HepG2 (cell line): ENCODE results near the gene PFKL. TPM values are rescaled to one million over a fixed set of nuclear protein-coding genes. Genes with fewer than 3 reads are reported as not detected.

Experiments
- ATAC-seq: fragments of 200-7000 bp; cut with Tn5 transposase; 3 replicates; pipeline ENCODE4 v1.9.1; 2020; ENCODE audit warnings: mild to moderate bottlenecking, moderate library complexity
- BruUV-seq: library from RNA; stranded (reverse); fragments of 400-500 nt; replicated peaks from 2 replicates; lab custom pipeline; 2021; lab: Mats Ljungman, UMichigan
- CTCF ChIA-PET: fragments of 300-600 bp; formaldehyde crosslinking; extraction: SDS; loops from one replicate; lab custom pipeline; 2021; ENCODE audit warnings: low total read pairs, inconsistent platforms, low intra/inter-chr PET ratio; lab: Yijun Ruan, JAX
- POLR2A ChIA-PET: fragments of 350-600 bp; sonication (Branson Sonifier 250); formaldehyde crosslinking; loops from one replicate; lab custom pipeline; 2020; ENCODE audit warnings: antibody characterized with exemption, inconsistent platforms; lab: Yijun Ruan, JAX
- DNase-seq: peaks from one replicate; pipeline ENCODE4 v3.0.0-alpha.2; 2015; ENCODE audit warnings: low spot score
- FAIRE-seq: peaks from 3 replicates; lab custom pipeline; 2011; peaks lifted over from hg19 to GRCh38; lab: Jason Lieb, UNC
- H2AFZ ChIP-seq: one replicate; pipeline ENCODE4 v1.6.1; 2011; ENCODE audit warnings: low read length, inconsistent platforms
- H3K27ac ChIP-seq: fragments of 300-600 bp; 3 replicates; pipeline ENCODE4 v1.8.0; 2011; ENCODE audit warnings: mixed run types, mild to moderate bottlenecking, mixed read lengths, low read length, inconsistent platforms; ENCODE audit not compliant: insufficient read depth; ENCODE audit errors: extremely low read length
- H3K27me3 ChIP-seq, 2 experiments: fragments of 200-600 bp in 1 of 2; 2 replicates in 1 of 2; 3 replicates in 1 of 2; pipeline versions ENCODE4 v1.6.0 to v1.8.0; 2011; ENCODE audit warnings: low read length in 2 of 2, mild to moderate bottlenecking in 2 of 2, moderate library complexity in 2 of 2, inconsistent platforms in 1 of 2; ENCODE audit not compliant: insufficient read depth in 2 of 2, control insufficient read depth in 1 of 2
- H3K36me3 ChIP-seq, 2 experiments: fragments of 200-600 bp in 1 of 2; replicated peaks in 1 of 2; 2 replicates in 1 of 2; 3 replicates in 1 of 2; pipeline versions ENCODE4 v1.5.1 to v1.8.0; 2011; ENCODE audit warnings: low read length in 2 of 2, inconsistent platforms in 1 of 2; ENCODE audit not compliant: insufficient read depth in 2 of 2, control insufficient read depth in 1 of 2
- H3K4me1 ChIP-seq: 2 replicates; pipeline ENCODE4 v1.5.1; 2012; ENCODE audit warnings: low read length, inconsistent platforms; ENCODE audit not compliant: insufficient read depth
- H3K4me2 ChIP-seq: 2 replicates; pipeline ENCODE4 v1.6.0; 2011; ENCODE audit warnings: low read depth, low read length, inconsistent platforms
- H3K4me3 ChIP-seq, 3 experiments: fragments of 200-600 bp in 1 of 3; sonication (generic), shearing (Covaris generic) in 1 of 3; replicated peaks in 1 of 3; 2 replicates each; pipeline ENCODE4 v1.5.1; 2011 to 2016; ENCODE audit warnings: low read length in 3 of 3, inconsistent platforms in 2 of 3, low read depth in 2 of 3, mild to moderate bottlenecking in 2 of 3, control low read depth in 1 of 3, mixed read lengths in 1 of 3; ENCODE audit not compliant: insufficient read depth in 1 of 3
- H3K79me2 ChIP-seq: one replicate; pipeline ENCODE4 v1.6.1; 2011; ENCODE audit warnings: low read length, inconsistent platforms; ENCODE audit not compliant: insufficient read depth
- H3K9ac ChIP-seq: 2 replicates; pipeline ENCODE4 v1.6.0; 2011; ENCODE audit warnings: mild to moderate bottlenecking, low read depth, low read length, inconsistent platforms; ENCODE audit not compliant: insufficient read depth
- H3K9me3 ChIP-seq: 2 replicates; pipeline ENCODE4 v1.5.1; 2012; ENCODE audit warnings: mild to moderate bottlenecking, low read length
- H4K20me1 ChIP-seq: 2 replicates; pipeline ENCODE4 v1.6.0; 2011; ENCODE audit warnings: inconsistent platforms, mild to moderate bottlenecking, low read length, moderate library complexity; ENCODE audit not compliant: insufficient read depth
- GFI1 ChIP-seq: sonication (generic); formaldehyde crosslinking; IDR thresholded peaks from 2 replicates; pipeline ENCODE4 v1.5.0; 2020; ENCODE audit warnings: missing genetic modification reagents, mild to moderate bottlenecking, borderline replicate concordance
- HDAC2 ChIP-seq: sonication (generic); formaldehyde crosslinking; IDR thresholded peaks from 2 replicates; pipeline ENCODE4 v1.4.0; 2020; ENCODE audit warnings: missing genetic modification reagents
- KLF9 ChIP-seq: IDR thresholded peaks from 2 replicates; pipeline ENCODE4 v1.6.1; 2016; ENCODE audit warnings: low read depth
- MYC ChIP-seq: sonication (generic); formaldehyde crosslinking; IDR thresholded peaks from 2 replicates; pipeline ENCODE4 v1.9.0; 2021; ENCODE audit warnings: missing genetic modification reagents, borderline replicate concordance
- PTBP1 ChIP-seq: fragments of 200-400 bp; formaldehyde crosslinking; IDR thresholded peaks from 2 replicates; pipeline ENCODE4 v1.6.1; 2018; ENCODE audit warnings: low read length, low read depth; ENCODE audit not compliant: poor library complexity, severe bottlenecking
- SMC3 ChIP-seq: IDR thresholded peaks from 2 replicates; pipeline ENCODE4 v1.6.1; 2011; ENCODE audit warnings: low read length, improper control_type of control experiment
- SPEN ChIP-seq: sonication (generic); formaldehyde crosslinking; IDR thresholded peaks from 2 replicates; pipeline ENCODE4 v1.5.1; 2020; ENCODE audit warnings: low read depth, mild to moderate bottlenecking, missing genetic modification reagents
- TBL1XR1 ChIP-seq: fragments of 150-350 bp; IDR thresholded peaks from 2 replicates; pipeline ENCODE4 v1.6.1; 2014; ENCODE audit warnings: borderline replicate concordance, low read length; ENCODE audit not compliant: partially characterized antibody
- ZBTB42 ChIP-seq: sonication (generic); formaldehyde crosslinking; IDR thresholded peaks from 2 replicates; pipeline ENCODE4 v1.5.0; 2020; ENCODE audit warnings: mild to moderate bottlenecking, missing genetic modification reagents
- ZNF367 ChIP-seq: sonication (generic); formaldehyde crosslinking; IDR thresholded peaks from 2 replicates; pipeline ENCODE4 v1.4.0; 2020; ENCODE audit warnings: missing genetic modification reagents, borderline replicate concordance
- ZSCAN21 ChIP-seq: sonication (generic); formaldehyde crosslinking; IDR thresholded peaks from 2 replicates; pipeline ENCODE4 v1.8.0; 2022; ENCODE audit warnings: mild to moderate bottlenecking, missing genetic modification reagents, moderate library complexity, borderline replicate concordance
- WGBS: methylation state at CpG from one replicate; pipeline ENCODE4 v1.1.6; 2017; ENCODE audit warnings: low lambda C conversion rate; 5-methylcytosine and 5-hydroxymethylcytosine counted together
- in situ Hi-C: cut with HindIII; loops from 2 replicates; pipeline ENCODE4 v1.10.0; 2017; ENCODE audit warnings: low pct_unique_long_range_greater_than_20kb; ENCODE audit not compliant: extremely low pct_ligation_motif_present
- intact Hi-C: fragments of 100-400 bp; cut with micrococcal nuclease; formaldehyde crosslinking; loops from one replicate; pipeline ENCODE4 v1.10.0; 2022; ENCODE audit not compliant: unreplicated experiment
- polyA plus RNA-seq, 8 experiments: library from polyadenylated mRNA; depleted of rRNA in 3 of 8; stranded (reverse) in 7 of 8; unstranded in 1 of 8; fragments of >200 nt; fragmentation: Illumina TruSeq in 4 of 8; extraction: Trizol in 4 of 8; gene quantifications; 2 replicates each; pipeline versions ENCODE4 v1.2.1 to v1.2.3, GENCODE V29; 2011 to 2016; ENCODE audit warnings: low read depth in 4 of 8, missing spikeins in 1 of 8, mixed read lengths in 1 of 8; ENCODE audit not compliant: insufficient read depth in 1 of 8
- total RNA-seq, 5 experiments: library from RNA; depleted of rRNA; stranded (reverse); fragments of >200 nt; fragmentation: Illumina TruSeq; extraction: Trizol; gene quantifications; 2 replicates each; pipeline ENCODE4 v1.2.3, GENCODE V29; 2016; ENCODE audit warnings: low read depth in 1 of 5
- TF ChIP-seq, protein P1 (sequence below): sonication (generic); formaldehyde crosslinking; IDR thresholded peaks from 2 replicates; pipeline ENCODE4 v1.8.1; 2023; ENCODE audit warnings: mild to moderate bottlenecking, missing genetic modification reagents
- TF ChIP-seq, protein P2 (sequence below): sonication (generic); formaldehyde crosslinking; IDR thresholded peaks from 2 replicates; pipeline ENCODE4 v1.4.0; 2020; ENCODE audit warnings: missing genetic modification reagents
- TF ChIP-seq, protein P3 (sequence below): sonication (generic); formaldehyde crosslinking; IDR thresholded peaks from 2 replicates; pipeline ENCODE4 v1.4.0; 2020; ENCODE audit warnings: mild to moderate bottlenecking, low read depth, missing genetic modification reagents

The PFKL gene
- total and polyA plus RNA-seq, 2 of the 13 experiments (the other 11 are each of a cell fraction or from before 2014, with no cell fraction given) = 92.8 to 106 TPM

DNA sequence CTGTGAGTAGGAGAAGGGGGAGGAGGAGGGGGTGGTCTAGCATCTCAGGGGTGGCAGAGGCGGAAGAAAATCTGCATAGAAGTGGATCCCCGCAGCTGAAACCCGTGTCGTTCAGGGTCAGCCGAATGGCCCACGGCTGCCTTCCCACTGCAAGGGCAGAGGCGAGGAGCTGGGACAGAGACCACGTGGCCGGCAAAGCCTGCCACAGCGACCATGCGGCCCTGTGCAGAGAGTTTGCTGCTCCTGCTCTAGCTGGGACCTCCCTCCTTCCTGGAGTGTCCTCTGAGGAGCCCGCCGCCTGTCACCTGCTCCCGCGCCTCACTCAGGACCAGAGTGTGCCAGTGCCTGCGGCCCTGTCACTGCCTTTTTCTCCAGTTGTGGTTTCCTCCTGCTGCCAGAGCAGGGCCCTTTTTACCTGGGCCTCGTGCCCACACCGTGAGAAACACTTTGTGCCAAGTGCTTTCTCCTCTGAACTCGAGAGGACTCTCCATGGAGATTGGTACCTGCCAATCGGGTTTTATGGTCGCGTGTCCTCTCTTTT, 48.1 kb downstream of the PFKL start (continued):
- TF ChIP-seq, protein P1, sequence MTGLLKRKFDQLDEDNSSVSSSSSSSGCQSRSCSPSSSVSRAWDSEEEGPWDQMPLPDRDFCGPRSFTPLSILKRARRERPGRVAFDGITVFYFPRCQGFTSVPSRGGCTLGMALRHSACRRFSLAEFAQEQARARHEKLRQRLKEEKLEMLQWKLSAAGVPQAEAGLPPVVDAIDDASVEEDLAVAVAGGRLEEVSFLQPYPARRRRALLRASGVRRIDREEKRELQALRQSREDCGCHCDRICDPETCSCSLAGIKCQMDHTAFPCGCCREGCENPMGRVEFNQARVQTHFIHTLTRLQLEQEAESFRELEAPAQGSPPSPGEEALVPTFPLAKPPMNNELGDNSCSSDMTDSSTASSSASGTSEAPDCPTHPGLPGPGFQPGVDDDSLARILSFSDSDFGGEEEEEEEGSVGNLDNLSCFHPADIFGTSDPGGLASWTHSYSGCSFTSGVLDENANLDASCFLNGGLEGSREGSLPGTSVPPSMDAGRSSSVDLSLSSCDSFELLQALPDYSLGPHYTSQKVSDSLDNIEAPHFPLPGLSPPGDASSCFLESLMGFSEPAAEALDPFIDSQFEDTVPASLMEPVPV (CRISPR knock-in tag) = no peak
- TF ChIP-seq ZNF367 (no peak), TBL1XR1 (no peak), MYC (CRISPR knock-in tag) (0 out of 2 replicates have a peak, but pooled peaks have one; percentile 18), KLF9 (CRISPR knock-in tag) (no peak)
- TF ChIP-seq, all 625 proteins: peak for 5

DNA sequence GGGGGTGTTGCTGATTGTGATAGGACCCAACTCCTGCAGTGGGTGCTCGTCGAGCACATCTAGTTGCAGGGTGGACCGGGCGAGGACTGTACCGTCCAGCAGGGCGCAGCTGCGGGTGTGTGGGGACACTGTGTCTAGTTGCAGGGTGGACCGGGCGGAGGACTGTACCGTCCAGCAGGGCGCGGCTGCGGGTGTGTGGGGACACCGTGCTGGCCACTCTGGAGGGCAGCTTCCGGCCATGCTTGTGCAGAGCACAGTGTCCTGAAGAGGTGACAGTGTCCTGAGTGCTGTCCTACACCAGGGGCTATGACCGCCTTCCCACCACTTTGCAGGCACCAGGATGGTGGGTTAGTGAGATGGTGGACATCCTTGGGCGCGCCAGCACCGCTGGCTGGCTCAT, 49.0 kb downstream of the PFKL start:
- no peak overlapping the region for H3K27ac ChIP-seq
- FAIRE-seq (no peak), ATAC-seq (peak; percentile 17; the same call in 2 of the 3 replicates), DNase-seq (no peak)
- no peaks in the 10 kb centered on the region for H3K36me3 ChIP-seq
- WGBS = 79% methylated on average over 9 of the region's 19 CpGs
- no peak overlapping the region for H3K4me2 ChIP-seq
- no peak overlapping the region for H3K9ac ChIP-seq
- in situ Hi-C loops (no loop called here), intact Hi-C loops (no loop called here)
- H3K27me3 ChIP-seq = peaks cover 3 to 23% of the 10 kb centered on the region in 2 experiments; a peak in 4 of 5 replicates
- no peaks in the 10 kb centered on the region for H3K79me2 ChIP-seq
- H3K9me3 ChIP-seq = no peaks in the 10 kb centered on the region
- H2AFZ ChIP-seq = no peak overlapping the region
- CTCF ChIA-PET = no interaction called here
- peaks cover 5% of the 10 kb centered on the region; the same call in 1 of the 2 replicates for H3K4me1 ChIP-seq
- BruUV-seq = no TSS peak
- POLR2A ChIA-PET = no interaction called here
- no peaks in the 10 kb centered on the region for H4K20me1 ChIP-seq
- H3K4me3 ChIP-seq = no peak overlapping the region
- TF ChIP-seq ZSCAN21 (no peak), GFI1 (CRISPR knock-in tag) (no peak), PTBP1 (no peak), HDAC2 (CRISPR knock-in tag) (no peak), SMC3 (no peak), ZBTB42 (CRISPR knock-in tag) (no peak), SPEN (CRISPR knock-in tag) (no peak)
- TF ChIP-seq, protein P2, sequence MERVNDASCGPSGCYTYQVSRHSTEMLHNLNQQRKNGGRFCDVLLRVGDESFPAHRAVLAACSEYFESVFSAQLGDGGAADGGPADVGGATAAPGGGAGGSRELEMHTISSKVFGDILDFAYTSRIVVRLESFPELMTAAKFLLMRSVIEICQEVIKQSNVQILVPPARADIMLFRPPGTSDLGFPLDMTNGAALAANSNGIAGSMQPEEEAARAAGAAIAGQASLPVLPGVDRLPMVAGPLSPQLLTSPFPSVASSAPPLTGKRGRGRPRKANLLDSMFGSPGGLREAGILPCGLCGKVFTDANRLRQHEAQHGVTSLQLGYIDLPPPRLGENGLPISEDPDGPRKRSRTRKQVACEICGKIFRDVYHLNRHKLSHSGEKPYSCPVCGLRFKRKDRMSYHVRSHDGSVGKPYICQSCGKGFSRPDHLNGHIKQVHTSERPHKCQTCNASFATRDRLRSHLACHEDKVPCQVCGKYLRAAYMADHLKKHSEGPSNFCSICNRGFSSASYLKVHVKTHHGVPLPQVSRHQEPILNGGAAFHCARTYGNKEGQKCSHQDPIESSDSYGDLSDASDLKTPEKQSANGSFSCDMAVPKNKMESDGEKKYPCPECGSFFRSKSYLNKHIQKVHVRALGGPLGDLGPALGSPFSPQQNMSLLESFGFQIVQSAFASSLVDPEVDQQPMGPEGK (CRISPR knock-in tag) = no peak
- TF ChIP-seq, protein P3, sequence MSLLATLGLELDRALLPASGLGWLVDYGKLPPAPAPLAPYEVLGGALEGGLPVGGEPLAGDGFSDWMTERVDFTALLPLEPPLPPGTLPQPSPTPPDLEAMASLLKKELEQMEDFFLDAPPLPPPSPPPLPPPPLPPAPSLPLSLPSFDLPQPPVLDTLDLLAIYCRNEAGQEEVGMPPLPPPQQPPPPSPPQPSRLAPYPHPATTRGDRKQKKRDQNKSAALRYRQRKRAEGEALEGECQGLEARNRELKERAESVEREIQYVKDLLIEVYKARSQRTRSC (CRISPR knock-in tag) = no peak
